Measurements from ENCODE around the gene DGKZ.

Gene DGKZ

DNA sequence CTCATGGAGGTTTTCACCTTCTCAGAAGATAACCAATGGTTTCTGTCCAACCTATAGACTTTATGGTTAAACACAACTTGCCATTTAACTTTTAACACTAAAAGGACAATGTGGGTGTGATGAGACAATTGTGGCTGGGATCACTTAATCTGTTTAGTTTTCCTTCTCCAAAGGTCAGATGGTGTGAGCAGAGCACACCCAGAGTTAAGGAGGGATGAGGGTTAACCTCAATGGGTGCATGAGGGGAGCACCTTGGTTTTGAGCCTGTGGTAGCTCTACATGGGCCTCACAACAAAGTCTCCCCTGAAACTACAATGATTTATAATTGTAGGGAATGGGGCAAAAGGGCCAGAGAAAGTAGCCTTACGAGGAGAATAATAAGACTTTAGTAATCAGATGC, 73.2 kb downstream of the DGKZ start:
- no peaks in the 10 kb centered on the region for H3K9me3 ChIP-seq (ENCODE audit: insufficient read depth, low read depth, low read length)
- H3K4me3 ChIP-seq (ENCODE audit: low read length, poor library complexity, severe bottlenecking): no peak overlapping the region
- H3K9ac ChIP-seq (ENCODE audit: low read depth, low read length, poor library complexity, severe bottlenecking): no peak overlapping the region
- peaks cover 51% of the 10 kb centered on the region; the same call in 1 of the 2 replicates for H3K36me3 ChIP-seq (ENCODE audit: insufficient read depth, low read length)
- H4K20me1 ChIP-seq (ENCODE audit: insufficient read depth, low read length, poor library complexity, severe bottlenecking): no peaks in the 10 kb centered on the region
- H3F3A ChIP-seq (ENCODE audit: low read depth): no peaks in the 10 kb centered on the region
- H3K9me2 ChIP-seq (replicated peaks; ENCODE audit: low read depth, low read length): no peaks in the 10 kb centered on the region
- no peak overlapping the region for H3K4me2 ChIP-seq (ENCODE audit: low read depth, low read length, poor library complexity, severe bottlenecking)
- no peak for TF ChIP-seq EZH2phosphoT487 (IDR thresholded peaks at IDR 0.05; ENCODE audit: borderline replicate concordance)
- TF ChIP-seq, protein P1, sequence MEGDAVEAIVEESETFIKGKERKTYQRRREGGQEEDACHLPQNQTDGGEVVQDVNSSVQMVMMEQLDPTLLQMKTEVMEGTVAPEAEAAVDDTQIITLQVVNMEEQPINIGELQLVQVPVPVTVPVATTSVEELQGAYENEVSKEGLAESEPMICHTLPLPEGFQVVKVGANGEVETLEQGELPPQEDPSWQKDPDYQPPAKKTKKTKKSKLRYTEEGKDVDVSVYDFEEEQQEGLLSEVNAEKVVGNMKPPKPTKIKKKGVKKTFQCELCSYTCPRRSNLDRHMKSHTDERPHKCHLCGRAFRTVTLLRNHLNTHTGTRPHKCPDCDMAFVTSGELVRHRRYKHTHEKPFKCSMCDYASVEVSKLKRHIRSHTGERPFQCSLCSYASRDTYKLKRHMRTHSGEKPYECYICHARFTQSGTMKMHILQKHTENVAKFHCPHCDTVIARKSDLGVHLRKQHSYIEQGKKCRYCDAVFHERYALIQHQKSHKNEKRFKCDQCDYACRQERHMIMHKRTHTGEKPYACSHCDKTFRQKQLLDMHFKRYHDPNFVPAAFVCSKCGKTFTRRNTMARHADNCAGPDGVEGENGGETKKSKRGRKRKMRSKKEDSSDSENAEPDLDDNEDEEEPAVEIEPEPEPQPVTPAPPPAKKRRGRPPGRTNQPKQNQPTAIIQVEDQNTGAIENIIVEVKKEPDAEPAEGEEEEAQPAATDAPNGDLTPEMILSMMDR (conservative IDR thresholded peaks at IDR 0.05; ENCODE audit: low read length): no peak
- H3K27me3 ChIP-seq (ENCODE audit: insufficient read depth, low read length, poor library complexity, severe bottlenecking): no peaks in the 10 kb centered on the region
- no peaks in the 10 kb centered on the region for H3K79me2 ChIP-seq (ENCODE audit: insufficient read depth, low read length)
- H3K4me1 ChIP-seq (ENCODE audit: insufficient read depth, low read length, poor library complexity, severe bottlenecking): peaks cover 10% of the 10 kb centered on the region
- no peak overlapping the region for H2AFZ ChIP-seq (ENCODE audit: low read length)

DNA sequence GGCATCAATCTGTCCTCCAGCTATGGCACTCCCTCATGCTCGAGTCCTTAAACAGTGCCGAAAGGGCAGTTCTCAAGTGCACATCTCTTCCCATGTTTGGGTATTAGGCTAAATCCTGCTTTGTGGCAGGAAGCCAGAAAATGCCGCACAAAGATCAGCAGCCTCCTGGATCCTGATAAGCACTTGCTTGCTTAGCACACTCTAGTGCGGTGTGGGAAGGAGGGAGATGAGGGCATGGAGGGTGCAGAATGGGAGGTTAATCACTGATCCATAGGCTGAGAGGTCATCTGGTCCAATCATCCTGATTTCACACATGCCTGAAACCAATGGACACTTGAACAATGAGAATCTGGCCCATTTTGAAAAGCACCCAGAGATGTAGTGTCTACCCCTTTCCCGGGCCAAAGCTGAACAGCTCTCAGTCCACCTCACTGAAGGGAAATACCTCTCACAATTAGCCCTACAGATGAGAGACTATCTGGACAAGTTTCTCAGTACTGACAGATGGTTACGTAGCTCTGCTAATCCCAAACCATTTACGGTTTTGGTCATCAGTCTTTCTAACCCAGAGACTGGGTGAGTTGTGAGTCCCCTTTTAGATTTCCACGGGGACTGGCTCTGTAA, 74.1 kb downstream of the DGKZ start:
- Histone ChIP-seq H3K36me3 (ENCODE audit: insufficient read depth, low read length) (peaks cover 47% of the 10 kb centered on the region; the same call in 1 of the 2 replicates), H3K9me2 (replicated peaks; ENCODE audit: low read depth, low read length) (no peaks in the 10 kb centered on the region)

DNA sequence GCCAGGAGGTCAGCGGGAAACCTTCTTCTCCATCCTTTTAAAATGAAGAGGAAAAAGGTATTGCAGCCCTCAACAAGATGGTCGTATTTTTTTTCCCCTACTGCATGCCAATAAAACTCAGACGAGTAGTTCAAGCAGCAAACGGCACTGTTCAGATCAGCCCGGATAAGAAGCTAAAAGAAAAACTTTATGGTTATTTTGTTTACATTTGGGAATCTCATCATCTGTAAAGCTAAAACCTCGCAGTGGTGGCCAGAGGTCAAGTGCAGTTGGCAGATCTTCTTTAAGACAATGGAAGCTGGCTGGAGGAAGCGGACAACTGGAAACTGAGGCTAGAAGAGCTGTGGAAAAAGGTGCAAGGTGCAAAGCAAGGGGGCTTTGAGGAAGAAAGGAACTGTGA, 75.3 kb downstream of the DGKZ start:
- H3K79me2 ChIP-seq (ENCODE audit: insufficient read depth, low read length): no peaks in the 10 kb centered on the region
- H3K27me3 ChIP-seq (ENCODE audit: insufficient read depth, low read length, poor library complexity, severe bottlenecking): no peaks in the 10 kb centered on the region
- no peak overlapping the region for H3K4me3 ChIP-seq (ENCODE audit: low read length, poor library complexity, severe bottlenecking)
- H3K36me3 ChIP-seq (ENCODE audit: insufficient read depth, low read length): peaks cover 45% of the 10 kb centered on the region; the same call in 1 of the 2 replicates
- no peaks in the 10 kb centered on the region for H3K9me2 ChIP-seq (replicated peaks; ENCODE audit: low read depth, low read length)
- no peak for TF ChIP-seq EZH2phosphoT487 (IDR thresholded peaks at IDR 0.05; ENCODE audit: borderline replicate concordance)
- TF ChIP-seq, protein P1 (conservative IDR thresholded peaks at IDR 0.05; ENCODE audit: low read length): no peak
- no peak overlapping the region for H3K9ac ChIP-seq (ENCODE audit: low read depth, low read length, poor library complexity, severe bottlenecking)
- H3K4me2 ChIP-seq (ENCODE audit: low read depth, low read length, poor library complexity, severe bottlenecking): no peak overlapping the region
- H2AFZ ChIP-seq (ENCODE audit: low read length): no peak overlapping the region
- no peaks in the 10 kb centered on the region for H4K20me1 ChIP-seq (ENCODE audit: insufficient read depth, low read length, poor library complexity, severe bottlenecking)
- peaks cover 10% of the 10 kb centered on the region for H3K4me1 ChIP-seq (ENCODE audit: insufficient read depth, low read length, poor library complexity, severe bottlenecking)
- H3F3A ChIP-seq (ENCODE audit: low read depth): no peaks in the 10 kb centered on the region
- no peaks in the 10 kb centered on the region for H3K9me3 ChIP-seq (ENCODE audit: insufficient read depth, low read depth, low read length)

More for the DNA sequence above, 74.1 kb downstream of the DGKZ start:
- TF ChIP-seq EZH2phosphoT487 (IDR thresholded peaks at IDR 0.05; ENCODE audit: borderline replicate concordance): no peak
- TF ChIP-seq, protein P1 (conservative IDR thresholded peaks at IDR 0.05; ENCODE audit: low read length): no peak
- Histone ChIP-seq H3K4me3 (ENCODE audit: low read length, poor library complexity, severe bottlenecking) (no peak overlapping the region), H3K4me1 (ENCODE audit: insufficient read depth, low read length, poor library complexity, severe bottlenecking) (peaks cover 10% of the 10 kb centered on the region), H3K9me3 (ENCODE audit: insufficient read depth, low read depth, low read length) (no peaks in the 10 kb centered on the region), H3F3A (ENCODE audit: low read depth) (no peaks in the 10 kb centered on the region), H3K4me2 (ENCODE audit: low read depth, low read length, poor library complexity, severe bottlenecking) (no peak overlapping the region), H4K20me1 (ENCODE audit: insufficient read depth, low read length, poor library complexity, severe bottlenecking) (no peaks in the 10 kb centered on the region), H3K79me2 (ENCODE audit: insufficient read depth, low read length) (no peaks in the 10 kb centered on the region), H2AFZ (ENCODE audit: low read length) (no peak overlapping the region), H3K27me3 (ENCODE audit: insufficient read depth, low read length, poor library complexity, severe bottlenecking) (no peaks in the 10 kb centered on the region), H3K9ac (ENCODE audit: low read depth, low read length, poor library complexity, severe bottlenecking) (no peak overlapping the region)

All from Loucy (cell line).